ENCODE data around the gene PLCD1.
"Not testable (repeated sequence)": the region's sequence is repeated elsewhere in the genome, so short reads cannot be mapped to it uniquely, and the experiment has no call there.

PLCD1 gene

DNA sequence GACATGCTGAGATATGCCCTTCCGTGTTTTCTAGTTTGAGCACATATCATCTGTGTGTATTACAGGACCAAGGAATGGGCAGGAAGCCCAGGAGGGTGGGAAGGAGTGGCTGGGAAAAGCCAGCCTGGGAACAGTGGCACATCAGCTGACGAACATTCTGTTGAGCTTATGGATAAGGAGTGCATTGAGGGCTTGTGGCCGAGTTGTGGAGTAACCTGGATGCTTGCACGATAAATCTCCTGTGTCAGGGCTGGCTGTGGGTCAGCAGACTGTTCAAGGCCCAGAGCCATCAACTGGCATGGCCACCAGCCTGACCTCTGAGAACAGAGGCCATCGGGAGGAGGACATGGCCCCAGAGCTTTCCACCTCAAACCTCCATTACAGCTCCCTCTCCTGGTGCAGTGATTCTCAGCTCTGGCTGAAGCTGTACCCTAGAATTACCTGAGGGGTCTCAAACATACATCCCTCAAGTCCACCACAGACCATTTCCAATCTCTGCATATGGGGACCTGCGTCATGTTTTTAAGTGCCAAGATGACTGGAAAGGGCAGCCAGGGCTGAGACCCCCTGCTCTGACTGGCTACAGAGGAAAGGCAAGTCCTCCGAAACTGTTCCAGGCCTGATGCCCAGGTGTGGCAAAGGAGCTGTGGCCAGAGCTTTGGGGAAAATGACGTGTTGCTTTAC lies 43.7 kb downstream of the PLCD1 start:
- TF ChIP-seq ZNF274 (IDR thresholded peaks at IDR 0.05; ENCODE audit: low read depth, low read length): no peak
- no peak overlapping the region for H3K4me3 ChIP-seq (ENCODE audit: low read length)

DNA sequence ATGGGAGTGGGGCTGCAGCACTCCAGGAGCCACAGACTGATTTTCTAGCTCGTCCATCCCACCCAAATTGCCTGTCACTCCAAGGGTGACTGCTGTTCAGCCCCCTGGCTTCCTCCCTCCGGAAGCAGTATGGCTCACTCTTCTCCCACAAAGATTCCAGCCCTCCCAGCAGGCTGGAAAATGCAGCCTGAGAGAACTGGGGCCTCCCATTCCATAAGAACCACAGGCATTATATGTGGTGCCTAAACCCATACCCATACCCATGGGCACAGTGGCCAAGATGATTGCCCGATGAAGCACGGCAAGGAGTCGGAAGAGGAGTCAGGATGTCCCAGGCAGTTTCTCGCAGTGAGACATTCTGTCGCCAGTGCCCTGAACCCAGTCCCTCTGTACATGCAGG lies 44.8 kb downstream of the PLCD1 start:
- no peak overlapping the region for H3K4me3 ChIP-seq (ENCODE audit: low read length)
- TF ChIP-seq ZNF274 (IDR thresholded peaks at IDR 0.05; ENCODE audit: low read depth, low read length): no peak

DNA sequence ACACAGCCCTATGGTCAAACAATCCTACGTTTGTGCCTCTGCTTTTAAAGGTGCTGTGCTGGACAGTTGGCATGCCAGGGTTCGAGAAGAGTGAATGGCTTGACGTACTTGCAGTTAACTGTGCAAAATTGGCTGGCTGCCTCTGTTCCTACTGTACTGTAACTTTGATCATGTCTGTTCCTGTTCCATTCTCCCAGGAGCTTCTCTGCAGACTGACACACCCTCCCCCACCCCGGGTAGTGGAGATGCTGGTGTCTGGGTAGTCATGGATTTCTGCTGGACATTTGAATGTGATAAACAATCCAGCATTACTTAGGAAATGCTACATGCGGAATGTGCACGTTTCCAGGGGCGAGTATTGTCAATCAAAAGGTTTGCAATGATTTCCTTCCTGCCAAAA lies 45.4 kb downstream of the PLCD1 start:
- no peak for TF ChIP-seq ZNF274 (IDR thresholded peaks at IDR 0.05; ENCODE audit: low read depth, low read length)
- no peak overlapping the region for H3K4me3 ChIP-seq (ENCODE audit: low read length)

DNA sequence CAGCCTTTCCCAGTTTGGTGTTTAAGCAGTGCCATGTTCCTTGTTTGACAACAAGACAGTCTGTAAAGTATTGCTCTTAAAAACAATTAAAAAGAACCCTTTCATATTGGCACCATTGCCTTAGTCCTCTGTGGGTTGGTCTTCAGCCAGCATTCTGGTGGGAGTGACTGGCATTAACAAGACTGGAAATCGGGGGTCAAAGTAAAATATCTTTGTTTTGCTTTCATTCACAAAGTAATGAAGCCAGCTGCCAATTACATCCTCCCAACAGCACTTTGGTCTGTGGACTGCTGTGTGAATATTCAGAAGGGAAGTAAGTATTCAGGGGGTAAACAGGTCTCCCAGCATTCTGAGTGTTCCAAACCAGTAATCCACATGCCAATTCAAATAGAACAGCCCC lies 47.1 kb downstream of the PLCD1 start:
- no peak overlapping the region for H3K4me3 ChIP-seq (ENCODE audit: low read length)
- no peak for TF ChIP-seq ZNF274 (IDR thresholded peaks at IDR 0.05; ENCODE audit: low read depth, low read length)

DNA sequence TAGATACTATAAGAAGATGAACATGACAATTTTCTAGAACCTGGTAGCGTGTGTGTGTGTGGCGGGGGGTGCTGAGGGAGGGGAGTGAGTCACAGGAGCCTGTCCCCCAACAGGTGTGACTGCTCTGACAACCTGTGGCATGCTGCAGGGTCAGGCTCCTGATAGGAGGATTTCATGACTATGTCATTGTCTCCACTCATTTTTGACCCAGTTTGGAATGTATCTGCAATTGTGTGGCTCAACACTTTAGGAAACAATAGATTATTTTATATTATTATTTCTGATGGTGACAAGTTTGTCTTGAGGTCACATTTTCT lies 48.1 kb downstream of the PLCD1 start:
- no peak overlapping the region for H3K4me3 ChIP-seq (ENCODE audit: low read length)
- no peak for TF ChIP-seq ZNF274 (IDR thresholded peaks at IDR 0.05; ENCODE audit: low read depth, low read length)

DNA sequence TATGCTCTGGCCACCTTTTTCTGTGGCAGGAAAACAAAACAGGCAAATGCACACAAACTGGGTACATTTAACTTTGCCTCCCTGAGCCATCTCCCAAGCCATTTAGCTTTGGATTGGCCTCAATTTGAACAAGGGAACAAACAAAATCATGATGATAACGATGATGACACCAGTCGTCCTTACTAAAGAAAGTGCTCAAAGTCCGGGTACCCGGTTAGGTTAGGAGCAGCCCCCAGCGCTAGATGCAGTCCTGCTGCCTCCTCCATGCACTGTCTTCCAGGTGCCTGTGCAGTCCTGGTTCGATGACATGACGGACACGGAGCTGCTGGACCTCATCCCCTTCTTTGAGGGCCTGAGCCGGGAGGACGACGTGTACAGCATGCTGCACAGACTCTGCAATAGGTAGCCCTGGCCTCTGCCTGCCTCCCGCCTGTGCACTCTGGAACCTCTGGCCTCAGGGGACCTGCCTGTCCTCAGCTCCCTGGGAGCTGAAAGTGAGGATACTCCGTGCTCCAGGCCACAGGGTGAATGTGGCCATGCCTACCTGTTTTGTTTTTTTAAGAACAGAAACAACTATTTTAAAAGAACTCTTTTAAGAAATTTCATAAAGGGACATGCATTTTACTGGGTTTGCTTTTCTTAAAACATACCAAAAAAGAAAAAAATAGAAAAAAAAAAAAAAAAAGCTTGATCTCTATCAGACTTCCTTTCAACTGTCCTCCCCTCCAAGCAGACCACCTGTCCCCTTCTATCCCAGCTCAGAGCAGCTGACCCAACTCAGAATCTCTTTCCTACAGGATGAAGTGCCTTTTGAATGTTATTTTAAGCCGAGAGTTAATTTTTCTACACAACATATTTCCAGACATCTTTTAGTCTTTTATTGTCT lies 48.7 kb downstream of the PLCD1 start:
- no peak overlapping the region for H3K4me3 ChIP-seq (ENCODE audit: low read length)
- TF ChIP-seq ZNF274 (IDR thresholded peaks at IDR 0.05; ENCODE audit: low read depth, low read length): no peak

DNA sequence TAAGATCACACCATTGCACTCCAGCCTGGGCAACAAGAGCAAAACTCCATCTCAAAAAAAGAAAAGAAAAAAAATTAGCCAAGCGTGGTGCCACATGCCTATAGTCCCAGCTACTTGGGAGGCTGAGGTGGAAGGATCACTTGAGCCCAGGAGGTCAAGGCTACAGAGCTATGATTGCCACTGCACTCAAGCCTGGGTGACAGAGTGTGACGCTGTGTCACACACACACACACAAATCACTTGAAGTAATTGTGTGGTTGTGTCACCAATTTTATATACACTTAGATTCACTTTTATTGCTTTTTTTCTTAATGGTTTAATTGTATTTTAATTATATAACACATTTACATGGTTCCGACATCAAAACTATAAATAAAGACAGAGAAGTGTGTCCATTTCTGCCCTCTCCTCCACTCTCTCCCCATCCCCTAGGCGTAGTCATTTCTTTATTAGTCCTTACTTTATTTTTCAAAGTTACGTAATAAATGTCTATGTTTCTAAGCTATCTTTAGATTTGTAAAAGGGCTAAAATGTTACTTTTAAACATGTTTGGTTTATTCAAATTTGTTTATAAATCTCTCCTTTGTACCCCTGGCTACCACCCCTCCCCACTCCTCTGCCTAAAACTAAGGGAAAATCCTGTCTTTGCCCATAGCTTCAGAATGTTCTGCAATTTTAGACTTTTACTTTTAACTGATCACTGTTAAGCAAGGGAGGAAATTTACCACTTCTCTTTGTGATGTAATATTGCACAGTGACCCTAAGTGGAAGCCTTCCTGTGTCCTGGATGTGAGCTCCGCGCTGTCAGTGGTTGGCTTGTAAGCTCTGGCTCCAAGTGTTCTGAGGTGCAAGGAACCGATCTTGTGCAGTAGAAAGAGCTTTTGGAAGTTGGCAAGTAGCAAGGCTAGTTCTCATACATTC lies 49.6 kb downstream of the PLCD1 start:
- no peak for TF ChIP-seq ZNF274 (IDR thresholded peaks at IDR 0.05; ENCODE audit: low read depth, low read length)
- H3K4me3 ChIP-seq (ENCODE audit: low read length): no peak overlapping the region

DNA sequence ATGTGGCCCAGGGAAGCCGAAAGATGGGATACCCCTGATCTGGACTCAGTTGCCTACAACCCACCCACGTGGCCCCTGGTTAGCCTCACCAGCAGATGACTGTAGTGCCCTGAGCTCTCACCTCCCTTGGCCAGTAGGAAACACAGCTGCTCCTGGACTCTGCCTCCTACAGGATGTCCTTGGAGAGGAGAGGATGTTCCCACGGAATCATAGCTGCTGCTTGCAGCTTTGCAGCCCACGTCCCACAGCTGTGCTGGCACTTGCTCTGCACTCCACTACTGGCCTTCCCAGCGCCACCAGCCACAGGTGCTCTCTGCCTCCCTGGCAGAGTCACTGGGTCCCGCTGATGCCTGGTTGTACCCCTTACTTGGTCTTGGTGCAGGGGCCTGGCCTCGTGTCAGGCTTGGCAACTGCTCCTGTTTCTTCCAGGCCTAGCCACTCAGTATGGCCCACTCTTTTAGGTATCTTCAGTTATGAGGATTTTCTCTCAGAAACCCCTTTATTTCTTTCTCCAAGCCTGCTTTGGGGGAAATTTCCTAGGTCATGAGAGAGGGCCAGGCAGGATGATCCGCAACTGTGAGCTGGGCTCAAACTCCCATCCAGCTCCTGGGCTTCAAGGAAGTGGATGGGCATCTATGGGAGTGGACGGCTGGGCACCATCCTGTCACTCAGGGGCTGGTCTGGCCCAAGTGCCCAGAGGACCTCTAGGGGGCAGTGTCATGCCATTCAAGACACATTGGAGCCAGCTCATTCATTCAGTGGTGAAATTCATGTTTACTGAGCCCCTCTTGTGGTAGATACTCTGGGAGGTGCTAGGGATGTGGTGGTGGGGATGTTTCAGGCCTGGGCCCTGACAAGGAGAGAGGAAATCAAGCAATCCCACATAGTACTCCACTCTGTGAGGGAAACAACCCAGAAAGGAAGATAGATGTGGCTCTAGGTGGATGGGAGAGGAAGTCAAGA lies 55.0 kb downstream of the PLCD1 start:
- H3K4me3 ChIP-seq (ENCODE audit: low read length): no peak overlapping the region
- TF ChIP-seq ZNF274 (IDR thresholded peaks at IDR 0.05; ENCODE audit: low read depth, low read length): no peak

DNA sequence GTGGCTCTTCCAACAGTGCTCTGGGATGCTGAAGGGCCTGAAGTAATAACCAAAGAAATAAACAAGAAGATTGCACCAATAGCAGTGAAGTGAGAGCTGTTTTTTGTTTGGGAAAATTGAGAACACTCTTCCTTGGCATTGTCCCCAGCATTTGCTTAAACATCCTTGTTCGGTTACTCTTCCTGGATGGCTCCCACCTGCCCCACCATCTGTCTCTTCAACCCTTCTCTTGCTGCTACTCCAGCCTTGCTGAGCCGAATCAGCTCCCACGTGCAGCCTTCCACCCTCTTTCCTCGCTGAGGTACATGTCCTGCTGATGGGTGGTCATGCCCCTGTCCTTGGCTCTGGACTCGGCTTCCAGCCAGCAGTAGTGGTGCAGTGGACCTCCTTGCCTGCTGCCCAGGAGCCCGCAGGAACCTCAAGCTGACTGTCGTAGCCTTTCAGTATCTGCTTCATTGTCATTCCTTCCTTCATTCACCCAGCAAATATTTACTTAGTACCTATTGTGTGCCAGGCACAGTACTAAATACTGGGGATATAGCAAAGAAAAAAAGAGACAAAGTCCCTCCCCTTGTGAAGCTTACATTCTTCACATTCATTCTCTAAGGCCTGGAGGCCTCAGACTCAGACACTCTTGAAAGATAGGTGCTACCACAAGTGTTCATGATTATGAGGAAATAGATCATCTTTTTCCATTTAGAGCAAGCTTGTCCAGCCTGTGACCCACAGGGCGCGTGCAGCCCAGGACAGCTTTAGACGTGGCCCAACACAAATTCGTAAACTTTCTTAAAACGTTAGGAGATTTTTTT lies 56.0 kb downstream of the PLCD1 start:
- no peak overlapping the region for H3K4me3 ChIP-seq (ENCODE audit: low read length)
- TF ChIP-seq ZNF274 (IDR thresholded peaks at IDR 0.05; ENCODE audit: low read depth, low read length): no peak

DNA sequence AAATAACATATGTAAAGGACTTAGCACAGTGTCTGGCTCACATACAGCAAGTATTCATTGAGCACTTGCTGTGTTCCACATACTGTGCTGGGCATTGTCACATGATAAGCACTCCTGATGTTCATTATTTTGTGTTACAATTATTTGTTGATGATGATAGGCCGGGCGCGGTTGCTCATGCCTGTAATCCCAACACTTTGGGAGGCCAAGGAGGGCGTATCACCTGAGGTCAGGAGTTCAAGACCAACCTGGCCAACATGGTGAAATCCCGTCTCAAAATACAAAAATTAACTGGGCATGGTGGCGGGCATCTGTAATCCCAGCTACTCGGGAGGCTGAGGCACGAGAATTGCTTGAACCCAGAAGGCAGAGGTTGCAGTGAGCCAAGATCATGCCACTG lies 57.4 kb downstream of the PLCD1 start:
- not testable (repeated sequence) for H3K4me3 ChIP-seq (ENCODE audit: low read length)

DNA sequence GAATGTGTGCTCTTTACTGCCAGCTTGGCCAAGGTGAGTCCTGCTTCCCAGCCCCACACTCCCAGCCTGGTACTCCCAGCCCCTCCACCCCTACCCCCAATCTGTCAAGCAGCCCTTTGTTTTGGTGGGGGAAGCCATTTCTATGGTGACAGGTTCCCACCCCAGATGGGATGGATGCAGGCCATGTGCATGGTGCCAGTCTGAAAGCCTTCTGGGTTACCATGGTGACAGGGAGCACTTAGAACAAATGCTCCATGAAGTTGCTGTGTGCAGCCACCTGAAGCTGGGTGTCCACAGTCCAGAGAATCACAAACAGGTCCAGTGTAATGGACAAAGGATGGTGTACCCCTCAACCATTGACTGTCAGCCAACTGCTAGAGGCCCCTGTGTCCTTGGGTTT lies 58.0 kb downstream of the PLCD1 start:
- TF ChIP-seq ZNF274 (IDR thresholded peaks at IDR 0.05; ENCODE audit: low read depth, low read length): no peak
- no peak overlapping the region for H3K4me3 ChIP-seq (ENCODE audit: low read length)

DNA sequence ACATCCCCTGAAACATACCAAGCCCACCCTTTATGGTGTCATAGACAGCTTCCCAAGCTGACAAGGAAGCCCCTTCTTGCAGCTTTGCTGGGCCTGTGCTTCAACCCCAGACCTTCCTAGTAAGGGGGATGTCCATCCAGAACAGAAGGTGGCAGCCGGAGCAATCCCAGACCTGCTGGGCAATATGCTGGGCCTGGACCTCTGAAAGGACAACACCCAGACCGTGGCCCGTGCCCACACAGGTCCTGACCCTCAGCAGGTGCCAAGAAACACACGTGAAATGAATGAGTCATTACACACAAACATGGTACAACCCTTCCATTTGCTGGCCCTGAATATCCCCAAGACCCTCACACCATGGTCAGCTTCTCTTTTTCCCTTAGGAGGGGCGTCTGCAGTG lies 58.6 kb downstream of the PLCD1 start:
- no peak overlapping the region for H3K4me3 ChIP-seq (ENCODE audit: low read length)
- no peak for TF ChIP-seq ZNF274 (IDR thresholded peaks at IDR 0.05; ENCODE audit: low read depth, low read length)

DNA sequence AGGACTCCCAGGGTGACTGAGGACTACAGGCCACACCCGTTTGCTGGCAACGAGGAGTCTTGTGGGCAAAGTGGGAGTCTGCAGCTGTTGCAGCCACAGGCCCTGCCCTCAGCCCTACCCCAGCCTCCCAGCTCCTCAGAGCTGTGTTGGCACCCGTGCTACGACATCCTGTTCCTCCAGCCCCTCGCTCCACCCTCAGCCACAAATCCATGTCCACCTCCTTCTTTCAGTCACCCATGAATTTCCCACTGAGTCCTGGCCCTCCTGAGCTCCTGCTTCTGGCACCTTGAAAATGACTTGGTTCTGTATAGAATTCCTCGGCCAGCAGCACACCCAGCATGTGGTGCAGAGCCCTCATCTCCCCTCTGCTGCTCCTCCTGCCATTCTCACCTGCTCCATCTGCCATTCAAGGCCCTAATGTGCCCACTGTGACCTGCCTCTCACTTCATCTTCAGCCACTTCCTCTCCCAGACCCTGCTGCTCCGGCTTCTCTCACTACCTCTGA lies 59.8 kb downstream of the PLCD1 start:
- no peak for TF ChIP-seq ZNF274 (IDR thresholded peaks at IDR 0.05; ENCODE audit: low read depth, low read length)

More for the DNA sequence above, 59.8 kb downstream of the PLCD1 start:
- H3K4me3 ChIP-seq (ENCODE audit: low read length): no peak overlapping the region
